K562 (cell line): Measurements from ENCODE around the gene DNASE1L1. TPM values are rescaled to one million over a fixed set of nuclear protein-coding genes. Genes with fewer than 3 reads are reported as not detected.

Experiments used
- ARNT ChIP-seq, 2 experiments: fragments of 450-650 bp; IDR thresholded peaks; 2 replicates each; pipeline ENCODE4 v1.6.1; 2016; ENCODE audit warnings: mild to moderate bottlenecking in 1 of 2
- DACH1 ChIP-seq: fragments of 450-650 bp; IDR thresholded peaks from 2 replicates; pipeline ENCODE4 v1.6.1; 2018; ENCODE audit not compliant: partially characterized antibody
- DDX20 ChIP-seq: fragments of 450-650 bp; IDR thresholded peaks from 2 replicates; pipeline ENCODE4 v1.6.1; 2016; ENCODE audit warnings: missing genetic modification characterization, low read depth, mild to moderate bottlenecking, missing compliant biosample characterization, moderate library complexity
- ERF ChIP-seq: fragments of 450-650 bp; formaldehyde crosslinking; IDR thresholded peaks from 2 replicates; pipeline ENCODE4 v1.4.0; 2020; ENCODE audit warnings: mild to moderate bottlenecking, mixed read lengths
- FIP1L1 ChIP-seq: fragments of 200-400 bp; formaldehyde crosslinking; IDR thresholded peaks from 2 replicates; pipeline ENCODE4 v1.6.1; 2018; ENCODE audit warnings: mild to moderate bottlenecking, low read depth, low read length; ENCODE audit not compliant: poor library complexity, severe bottlenecking
- HDAC1 ChIP-seq, 2 experiments: fragments of 450-650 bp; IDR thresholded peaks; 2 replicates each; pipeline ENCODE4 v1.6.1; 2016 to 2017; ENCODE audit warnings: inconsistent platforms in 1 of 2, mild to moderate bottlenecking in 1 of 2, moderate library complexity in 1 of 2
- LCOR ChIP-seq: sonication (generic); formaldehyde crosslinking; IDR thresholded peaks from 2 replicates; pipeline ENCODE4 v1.8.0; 2022; ENCODE audit warnings: mild to moderate bottlenecking, missing genetic modification reagents
- NEUROD1 ChIP-seq: fragments of 150-350 bp; IDR thresholded peaks from 2 replicates; pipeline ENCODE4 v1.6.1; 2014; ENCODE audit warnings: borderline replicate concordance, low read length, low read depth; ENCODE audit not compliant: partially characterized antibody
- PHF8 ChIP-seq: fragments of 200-600 bp; sonication (generic); IDR thresholded peaks from 2 replicates; pipeline ENCODE4 v1.6.1; 2012; ENCODE audit warnings: mixed run types, mild to moderate bottlenecking, inconsistent platforms, low read length, moderate library complexity, borderline replicate concordance
- PRPF4 ChIP-seq: fragments of 200-400 bp; formaldehyde crosslinking; IDR thresholded peaks from one replicate; pipeline ENCODE4 v1.6.1; 2017; ENCODE audit warnings: low read length, low read depth, mild to moderate bottlenecking; ENCODE audit not compliant: insufficient read depth, poor library complexity, severe bottlenecking
- RCOR1 ChIP-seq, 2 experiments: IDR thresholded peaks; 2 replicates each; pipeline ENCODE4 v1.6.1; 2012; ENCODE audit warnings: low read depth in 2 of 2, low read length in 2 of 2, borderline replicate concordance in 1 of 2, improper control_type of control experiment in 1 of 2
- SAFB ChIP-seq: fragments of 200-400 bp; formaldehyde crosslinking; IDR thresholded peaks from 2 replicates; pipeline ENCODE4 v1.6.1; 2017; ENCODE audit warnings: low read depth, low read length, borderline replicate concordance
- SMARCB1 ChIP-seq: IDR thresholded peaks from 2 replicates; pipeline ENCODE4 v1.6.1; 2011; ENCODE audit warnings: improper control_type of control experiment, low read depth; ENCODE audit not compliant: insufficient read length
- SMC3 ChIP-seq: conservative IDR thresholded peaks from 2 replicates; pipeline ENCODE4 v1.6.1; 2011; ENCODE audit warnings: low read depth, low read length, improper control_type of control experiment; ENCODE audit not compliant: insufficient read depth
- SRSF1 ChIP-seq: fragments of 200-400 bp; formaldehyde crosslinking; IDR thresholded peaks from 2 replicates; pipeline ENCODE4 v1.6.1; 2017; ENCODE audit warnings: mild to moderate bottlenecking, low read depth, low read length, moderate library complexity
- STAT5A ChIP-seq: IDR thresholded peaks from 2 replicates; pipeline ENCODE4 v1.6.1; 2012; ENCODE audit warnings: low read length, inconsistent platforms, borderline replicate concordance
- polyA plus RNA-seq, 8 experiments: library from polyadenylated mRNA; depleted of rRNA in 4 of 8; stranded (reverse) in 5 of 8; unstranded in 3 of 8; fragments of >200 nt; fragmentation: Nextera tagmentation in 2 of 8; fragmentation: Illumina TruSeq in 1 of 8; extraction: Ambion mirVana in 2 of 8; extraction: Trizol in 1 of 8; gene quantifications; 2 replicates each; pipeline versions ENCODE4 v1.2.1 to v1.2.3, GENCODE V29; 2011 to 2014; ENCODE audit warnings: inconsistent platforms in 1 of 8, missing spikeins in 1 of 8
- total RNA-seq, 7 experiments: library from RNA; depleted of rRNA in 6 of 7; stranded (reverse); fragments of >200 nt in 6 of 7; fragmentation: Illumina TruSeq in 2 of 7; extraction: Trizol in 2 of 7; gene quantifications; 2 replicates each; pipeline versions ENCODE4 v1.2.1 to v1.2.3, GENCODE V29; 2011 to 2021; ENCODE audit warnings: low replicate concordance in 1 of 7
- TF ChIP-seq, protein P1 (sequence below): fragments of 250-450 bp; sonication (Bioruptor Pico); IDR thresholded peaks from 2 replicates; pipeline ENCODE4 v1.8.0; 2021; ENCODE audit warnings: borderline replicate concordance, mild to moderate bottlenecking, moderate library complexity; ENCODE audit not compliant: poor library complexity, severe bottlenecking
- TF ChIP-seq, protein P2 (sequence below): fragments of 250-450 bp; sonication (Bioruptor Pico); IDR thresholded peaks from 2 replicates; pipeline ENCODE4 v1.6.1; 2021; ENCODE audit warnings: mild to moderate bottlenecking
- TF ChIP-seq, protein P3 (sequence below): IDR thresholded peaks from 2 replicates; pipeline ENCODE4 v1.6.1; 2011; ENCODE audit warnings: borderline replicate concordance, low read depth, mild to moderate bottlenecking, moderate library complexity, low read length; ENCODE audit not compliant: insufficient read depth, poor library complexity, severe bottlenecking
- TF ChIP-seq, protein P4 (sequence below): fragments of 250-450 bp; sonication (Bioruptor Pico); IDR thresholded peaks from 2 replicates; pipeline ENCODE4 v1.4.0; 2020; ENCODE audit warnings: mild to moderate bottlenecking
- TF ChIP-seq, protein P5 (sequence below): fragments of 450-650 bp; IDR thresholded peaks from 2 replicates; pipeline ENCODE4 v1.6.1; 2017; ENCODE audit warnings: mild to moderate bottlenecking, moderate library complexity

The DNASE1L1 gene
- total and polyA plus RNA-seq, 9 of the 15 experiments (the other 6 are each of a cell fraction or from before 2014, with no cell fraction given) = 0.73 to 12.6 (median 7.9) TPM

DNA sequence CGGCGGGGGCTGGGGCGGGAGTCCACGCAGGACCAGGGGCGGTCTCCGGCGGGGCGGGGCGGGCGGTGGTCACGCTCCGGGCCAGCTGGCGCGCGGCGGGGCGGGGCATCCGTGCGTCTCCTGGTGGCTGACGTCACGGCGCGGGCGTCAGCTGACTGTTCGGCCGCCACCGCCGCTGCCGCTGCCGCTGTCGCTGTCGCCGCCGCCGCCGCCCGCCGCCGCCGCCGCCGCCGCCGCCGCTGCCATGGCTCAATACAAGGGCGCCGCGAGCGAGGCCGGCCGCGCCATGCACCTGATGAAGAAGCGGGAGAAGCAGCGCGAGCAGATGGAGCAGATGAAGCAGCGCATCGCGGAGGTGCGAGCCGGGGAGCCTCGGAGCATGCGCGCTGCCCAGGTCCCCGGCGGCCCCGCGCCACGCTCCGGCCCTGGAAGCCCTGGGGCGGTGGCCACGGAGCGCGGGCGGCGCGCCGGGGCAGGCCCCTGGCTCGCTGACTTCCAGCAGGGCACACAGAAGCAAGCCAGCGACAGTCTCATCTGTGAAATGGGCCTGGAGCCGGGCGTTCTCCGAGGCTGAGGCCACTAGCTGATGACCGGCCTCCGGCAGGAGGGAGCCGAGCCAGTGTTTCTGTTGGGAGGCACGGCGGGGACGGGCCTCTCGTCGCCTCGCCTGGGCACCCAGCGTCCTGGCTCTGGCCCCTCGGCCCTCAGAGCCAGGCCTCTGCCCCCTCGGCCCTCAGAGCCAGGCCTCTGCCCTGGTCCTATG lies 35.1 kb upstream of the DNASE1L1 start, which contains the start of gene FAM50A (continued):
- TF ChIP-seq DDX20 (tag) = no peak
- TF ChIP-seq LCOR (CRISPR knock-in tag) = no peak
- TF ChIP-seq, protein P1, sequence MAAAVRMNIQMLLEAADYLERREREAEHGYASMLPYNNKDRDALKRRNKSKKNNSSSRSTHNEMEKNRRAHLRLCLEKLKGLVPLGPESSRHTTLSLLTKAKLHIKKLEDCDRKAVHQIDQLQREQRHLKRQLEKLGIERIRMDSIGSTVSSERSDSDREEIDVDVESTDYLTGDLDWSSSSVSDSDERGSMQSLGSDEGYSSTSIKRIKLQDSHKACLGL (CRISPR knock-in tag) = no peak
- TF ChIP-seq, protein P2, sequence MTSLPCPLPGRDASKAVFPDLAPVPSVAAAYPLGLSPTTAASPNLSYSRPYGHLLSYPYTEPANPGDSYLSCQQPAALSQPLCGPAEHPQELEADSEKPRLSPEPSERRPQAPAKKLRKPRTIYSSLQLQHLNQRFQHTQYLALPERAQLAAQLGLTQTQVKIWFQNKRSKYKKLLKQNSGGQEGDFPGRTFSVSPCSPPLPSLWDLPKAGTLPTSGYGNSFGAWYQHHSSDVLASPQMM = no peak
- TF ChIP-seq DACH1 = no peak
- TF ChIP-seq, protein P3, sequence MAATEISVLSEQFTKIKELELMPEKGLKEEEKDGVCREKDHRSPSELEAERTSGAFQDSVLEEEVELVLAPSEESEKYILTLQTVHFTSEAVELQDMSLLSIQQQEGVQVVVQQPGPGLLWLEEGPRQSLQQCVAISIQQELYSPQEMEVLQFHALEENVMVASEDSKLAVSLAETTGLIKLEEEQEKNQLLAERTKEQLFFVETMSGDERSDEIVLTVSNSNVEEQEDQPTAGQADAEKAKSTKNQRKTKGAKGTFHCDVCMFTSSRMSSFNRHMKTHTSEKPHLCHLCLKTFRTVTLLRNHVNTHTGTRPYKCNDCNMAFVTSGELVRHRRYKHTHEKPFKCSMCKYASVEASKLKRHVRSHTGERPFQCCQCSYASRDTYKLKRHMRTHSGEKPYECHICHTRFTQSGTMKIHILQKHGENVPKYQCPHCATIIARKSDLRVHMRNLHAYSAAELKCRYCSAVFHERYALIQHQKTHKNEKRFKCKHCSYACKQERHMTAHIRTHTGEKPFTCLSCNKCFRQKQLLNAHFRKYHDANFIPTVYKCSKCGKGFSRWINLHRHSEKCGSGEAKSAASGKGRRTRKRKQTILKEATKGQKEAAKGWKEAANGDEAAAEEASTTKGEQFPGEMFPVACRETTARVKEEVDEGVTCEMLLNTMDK = peak; percentile 69
- no peak for TF ChIP-seq ARNT (IDR thresholded peaks at IDR 0.05)
- TF ChIP-seq FIP1L1 = no peak
- TF ChIP-seq SMC3 = no peak
- no peak for TF ChIP-seq STAT5A
- TF ChIP-seq PRPF4 = no peak
- peak; percentile 52; the same call in 1 of the 2 replicates for TF ChIP-seq PHF8
- TF ChIP-seq, protein P4, sequence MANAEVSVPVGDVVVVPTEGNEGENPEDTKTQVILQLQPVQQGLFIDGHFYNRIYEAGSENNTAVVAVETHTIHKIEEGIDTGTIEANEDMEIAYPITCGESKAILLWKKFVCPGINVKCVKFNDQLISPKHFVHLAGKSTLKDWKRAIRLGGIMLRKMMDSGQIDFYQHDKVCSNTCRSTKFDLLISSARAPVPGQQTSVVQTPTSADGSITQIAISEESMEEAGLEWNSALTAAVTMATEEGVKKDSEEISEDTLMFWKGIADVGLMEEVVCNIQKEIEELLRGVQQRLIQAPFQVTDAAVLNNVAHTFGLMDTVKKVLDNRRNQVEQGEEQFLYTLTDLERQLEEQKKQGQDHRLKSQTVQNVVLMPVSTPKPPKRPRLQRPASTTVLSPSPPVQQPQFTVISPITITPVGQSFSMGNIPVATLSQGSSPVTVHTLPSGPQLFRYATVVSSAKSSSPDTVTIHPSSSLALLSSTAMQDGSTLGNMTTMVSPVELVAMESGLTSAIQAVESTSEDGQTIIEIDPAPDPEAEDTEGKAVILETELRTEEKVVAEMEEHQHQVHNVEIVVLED = peak; percentile 71; the same call in 1 of the 2 replicates
- TF ChIP-seq HDAC1 (IDR thresholded peaks at IDR 0.05) = no peak
- no peak for TF ChIP-seq SMARCB1
- no peak for TF ChIP-seq SAFB
- TF ChIP-seq RCOR1 (IDR thresholded peaks at IDR 0.05; ENCODE audit: borderline replicate concordance in 1 of 2, low read depth in 2 of 2, low read length in 2 of 2) = no peak
- TF ChIP-seq, protein P5, sequence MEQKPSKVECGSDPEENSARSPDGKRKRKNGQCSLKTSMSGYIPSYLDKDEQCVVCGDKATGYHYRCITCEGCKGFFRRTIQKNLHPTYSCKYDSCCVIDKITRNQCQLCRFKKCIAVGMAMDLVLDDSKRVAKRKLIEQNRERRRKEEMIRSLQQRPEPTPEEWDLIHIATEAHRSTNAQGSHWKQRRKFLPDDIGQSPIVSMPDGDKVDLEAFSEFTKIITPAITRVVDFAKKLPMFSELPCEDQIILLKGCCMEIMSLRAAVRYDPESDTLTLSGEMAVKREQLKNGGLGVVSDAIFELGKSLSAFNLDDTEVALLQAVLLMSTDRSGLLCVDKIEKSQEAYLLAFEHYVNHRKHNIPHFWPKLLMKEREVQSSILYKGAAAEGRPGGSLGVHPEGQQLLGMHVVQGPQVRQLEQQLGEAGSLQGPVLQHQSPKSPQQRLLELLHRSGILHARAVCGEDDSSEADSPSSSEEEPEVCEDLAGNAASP = no peak
- TF ChIP-seq NEUROD1 = no peak
- no peak for TF ChIP-seq SRSF1
- 0 out of 2 replicates have a peak, but pooled peaks have one; percentile 11 for TF ChIP-seq ERF
